Adipocyte (in vitro differentiated cells): Measurements from ENCODE around the gene CDC25A.
A peak's percentile ranks its signal among the peaks of the same experiment; 100 is the strongest.
"Not testable (repeated sequence)": the region's sequence is repeated elsewhere in the genome, so short reads cannot be mapped to it uniquely, and the experiment has no call there.

Experiments used
- DNase-seq: peaks from one replicate; pipeline ENCODE4 v3.0.0-alpha.2; 2015; ENCODE audit warnings: low read depth
- H3K27me3 ChIP-seq: replicated peaks from 2 replicates; pipeline ENCODE4 v1.7.0; 2013; ENCODE audit warnings: mild to moderate bottlenecking, low read length, moderate library complexity; ENCODE audit not compliant: control insufficient read depth, insufficient read depth
- H3K36me3 ChIP-seq: 2 replicates; pipeline ENCODE4 v1.7.0; 2013; ENCODE audit warnings: low read length, mild to moderate bottlenecking, moderate library complexity; ENCODE audit not compliant: control insufficient read depth, insufficient read depth, severe bottlenecking
- H3K4me1 ChIP-seq: 2 replicates; pipeline ENCODE4 v1.7.0; 2013; ENCODE audit warnings: mild to moderate bottlenecking, low read length, moderate library complexity; ENCODE audit not compliant: control insufficient read depth, insufficient read depth
- H3K4me3 ChIP-seq: 2 replicates; pipeline ENCODE4 v1.7.0; 2013; ENCODE audit warnings: mild to moderate bottlenecking, low read length, moderate library complexity
- H3K9ac ChIP-seq: 2 replicates; pipeline ENCODE4 v1.7.0; 2013; ENCODE audit warnings: mild to moderate bottlenecking, low read length, moderate library complexity
- H3K9me3 ChIP-seq: 2 replicates; pipeline ENCODE4 v1.7.0; 2013; ENCODE audit warnings: mild to moderate bottlenecking, low read length, moderate library complexity; ENCODE audit not compliant: control insufficient read depth

Gene CDC25A

DNA sequence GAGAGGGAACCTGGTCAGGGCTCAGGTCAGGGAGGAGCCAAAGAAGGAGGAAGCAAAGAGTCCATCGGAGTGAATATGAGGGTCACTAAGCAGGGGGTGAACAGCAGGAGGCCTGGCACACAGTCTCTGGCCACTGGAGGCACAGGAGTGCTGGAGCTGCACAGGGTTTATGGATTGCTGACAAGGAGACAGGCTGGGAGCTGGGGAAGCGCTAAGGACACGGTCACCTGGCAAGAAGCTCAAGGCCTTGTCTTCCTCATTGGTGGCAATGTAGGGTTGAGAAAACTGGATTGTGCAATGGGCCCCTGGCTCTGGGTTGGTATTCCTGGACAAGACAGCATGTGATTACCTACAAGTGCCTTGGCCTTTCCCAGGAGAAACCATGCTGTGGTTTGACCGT, 29.2 kb upstream of the CDC25A start:
- H3K9ac ChIP-seq = no peak overlapping the region
- H3K4me3 ChIP-seq = no peak overlapping the region
- DNase-seq = no peak
- no peaks in the 10 kb centered on the region for H3K27me3 ChIP-seq
- H3K36me3 ChIP-seq = no peaks in the 10 kb centered on the region
- peaks cover 48% of the 10 kb centered on the region for H3K4me1 ChIP-seq
- H3K9me3 ChIP-seq = no peaks in the 10 kb centered on the region

DNA sequence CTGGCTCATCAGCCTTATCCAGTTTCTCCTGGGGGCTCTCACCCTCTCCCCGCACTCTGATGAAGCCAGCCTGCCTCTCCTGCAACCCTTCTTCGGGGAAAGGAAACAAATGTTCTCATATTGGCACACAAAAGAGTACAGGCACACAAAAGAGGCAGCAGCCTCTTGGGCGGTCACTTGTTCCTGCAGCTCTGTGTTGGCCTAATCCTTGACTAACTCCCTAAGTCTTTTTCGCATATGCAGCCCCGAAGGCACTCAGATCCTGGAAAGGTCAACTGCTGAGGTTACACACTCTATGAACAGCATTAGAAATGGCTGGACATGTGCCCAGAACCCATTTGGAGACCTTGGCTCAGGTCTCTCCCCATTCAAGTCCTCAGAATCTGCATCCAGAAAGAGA, 27.7 kb upstream of the CDC25A start:
- DNase-seq = no peak
- H3K9me3 ChIP-seq = no peaks in the 10 kb centered on the region
- H3K27me3 ChIP-seq = no peaks in the 10 kb centered on the region
- H3K9ac ChIP-seq = peak overlapping the region; percentile 75
- H3K36me3 ChIP-seq = no peaks in the 10 kb centered on the region
- H3K4me1 ChIP-seq = peaks cover 43% of the 10 kb centered on the region
- peak overlapping the region; percentile 58 for H3K4me3 ChIP-seq

DNA sequence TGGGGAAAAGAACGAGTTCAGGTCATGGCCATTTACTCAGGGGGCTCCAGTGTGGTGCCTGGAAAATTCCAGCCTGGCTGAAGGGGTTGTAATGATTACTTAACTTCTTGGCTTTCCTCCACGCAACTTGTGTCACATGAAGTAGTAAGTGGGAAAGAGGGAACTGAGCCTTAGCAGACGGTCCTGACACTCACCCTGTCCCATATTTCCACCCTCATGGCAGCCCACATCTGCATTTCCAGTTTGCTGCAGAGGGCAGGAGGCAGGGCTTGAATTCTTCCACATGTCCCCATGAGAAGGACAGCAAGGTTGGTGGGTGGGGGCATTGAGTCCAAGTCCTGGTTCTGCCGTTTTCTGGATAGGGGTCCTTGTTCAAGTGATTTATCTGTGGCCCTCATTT, 27.2 kb upstream of the CDC25A start:
- peak; percentile 64 for DNase-seq
- H3K4me1 ChIP-seq = peaks cover 43% of the 10 kb centered on the region
- H3K27me3 ChIP-seq = no peaks in the 10 kb centered on the region
- peak overlapping the region; percentile 75 for H3K9ac ChIP-seq
- no peaks in the 10 kb centered on the region for H3K9me3 ChIP-seq
- peak overlapping the region; percentile 58 for H3K4me3 ChIP-seq
- no peaks in the 10 kb centered on the region for H3K36me3 ChIP-seq

- Histone ChIP-seq H3K4me3 (peak overlapping the region; percentile 58), H3K27me3 (no peaks in the 10 kb centered on the region), H3K9me3 (no peaks in the 10 kb centered on the region), H3K4me1 (peaks cover 42% of the 10 kb centered on the region), H3K9ac (peak overlapping the region; percentile 75), H3K36me3 (no peaks in the 10 kb centered on the region)
- no peak for DNase-seq
Measured at GRCh38 chr3:48215019-48215418, 26.8 kb upstream of the CDC25A start.

- Histone ChIP-seq H3K9ac (no peak overlapping the region), H3K27me3 (no peaks in the 10 kb centered on the region)
- DNase-seq = no peak
Measured at GRCh38 chr3:48214225-48214624, 26.0 kb upstream of the CDC25A start.

DNA sequence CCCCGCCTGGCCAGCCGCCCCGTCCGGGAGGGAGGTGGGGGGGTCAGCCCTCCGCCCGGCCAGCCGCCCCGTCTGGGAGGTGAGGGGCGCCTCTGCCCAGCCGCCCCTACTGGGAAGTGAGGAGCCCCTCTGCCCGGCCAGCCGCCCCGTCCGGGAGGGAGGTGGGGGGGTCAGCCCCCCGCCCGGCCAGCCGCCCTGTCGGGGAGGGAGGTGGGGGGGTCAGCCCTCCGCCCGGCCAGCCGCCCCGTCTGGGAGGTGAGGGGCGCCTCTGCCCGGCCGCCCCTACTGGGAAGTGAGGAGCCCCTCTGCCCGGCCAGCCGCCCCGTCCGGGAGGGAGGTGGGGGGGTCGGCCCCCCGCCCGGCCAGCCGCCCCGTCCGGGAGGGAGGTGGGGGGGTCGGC, 23.6 kb upstream of the CDC25A start:
- H3K27me3 ChIP-seq, DNase-seq, H3K9ac ChIP-seq, H3K9me3 ChIP-seq, H3K4me3 ChIP-seq, H3K36me3 ChIP-seq: not testable (repeated sequence)
- peaks cover 24% of the 10 kb centered on the region for H3K4me1 ChIP-seq

More at GRCh38 chr3:48214225-48214624, 26.0 kb upstream of the CDC25A start:
- Histone ChIP-seq H3K4me1 (peaks cover 38% of the 10 kb centered on the region), H3K9me3 (no peaks in the 10 kb centered on the region), H3K4me3 (no peak overlapping the region), H3K36me3 (no peaks in the 10 kb centered on the region)

- not testable (repeated sequence) for H3K9ac ChIP-seq, H3K36me3 ChIP-seq, H3K9me3 ChIP-seq, H3K27me3 ChIP-seq, H3K4me3 ChIP-seq, DNase-seq
- H3K4me1 ChIP-seq = peaks cover 11% of the 10 kb centered on the region
Measured at GRCh38 chr3:48210534-48210933, 22.3 kb upstream of the CDC25A start.

DNA sequence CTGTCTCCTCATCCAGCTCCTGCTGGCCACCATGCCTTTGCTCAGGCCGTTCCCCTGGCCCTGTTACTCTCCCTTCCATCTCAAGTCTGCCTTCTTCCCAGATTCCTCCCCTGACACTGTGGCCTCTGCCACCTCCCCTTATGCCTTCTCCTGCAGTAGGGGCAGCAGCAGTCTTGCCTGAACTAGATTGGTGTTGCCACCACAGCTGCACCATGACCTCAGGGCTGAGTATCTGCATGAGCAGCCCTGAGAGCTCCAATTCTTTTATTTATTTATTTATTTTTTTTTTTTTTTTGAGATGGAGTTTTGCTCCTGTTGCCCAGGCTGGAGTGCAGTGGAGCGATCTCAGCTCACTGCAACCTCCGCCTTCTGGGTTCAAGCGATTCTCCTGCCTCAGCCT, 21.2 kb upstream of the CDC25A start:
- Histone ChIP-seq H3K27me3 (no peaks in the 10 kb centered on the region), H3K4me3 (no peak overlapping the region), H3K36me3 (no peaks in the 10 kb centered on the region), H3K9ac (no peak overlapping the region), H3K4me1 (peaks cover under 1% of the 10 kb centered on the region), H3K9me3 (no peaks in the 10 kb centered on the region)
- no peak for DNase-seq

DNA sequence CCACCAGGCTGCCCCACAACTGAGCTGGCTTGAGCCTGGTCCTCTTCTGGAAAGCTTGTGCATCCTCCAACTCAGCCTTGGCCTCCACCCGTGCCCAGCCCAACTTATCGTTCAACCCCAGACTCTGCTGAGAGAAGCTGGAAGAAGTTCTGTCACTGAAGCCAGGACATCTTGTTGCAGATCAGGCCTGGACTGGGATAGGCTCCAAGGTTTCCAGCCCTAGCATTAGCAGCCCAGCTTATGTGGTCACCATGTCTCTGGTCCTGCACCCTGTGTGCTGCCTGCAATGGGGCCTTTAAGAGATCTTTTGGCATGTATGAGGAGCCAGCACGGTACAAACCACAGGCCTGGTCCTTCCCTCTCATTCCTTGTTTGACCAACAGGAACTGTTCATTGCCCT, 19.9 kb upstream of the CDC25A start:
- no peaks in the 10 kb centered on the region for H3K4me1 ChIP-seq
- H3K27me3 ChIP-seq = no peaks in the 10 kb centered on the region
- DNase-seq = no peak
- no peaks in the 10 kb centered on the region for H3K36me3 ChIP-seq
- H3K4me3 ChIP-seq = no peak overlapping the region
- H3K9me3 ChIP-seq = no peaks in the 10 kb centered on the region
- H3K9ac ChIP-seq = no peak overlapping the region

DNA sequence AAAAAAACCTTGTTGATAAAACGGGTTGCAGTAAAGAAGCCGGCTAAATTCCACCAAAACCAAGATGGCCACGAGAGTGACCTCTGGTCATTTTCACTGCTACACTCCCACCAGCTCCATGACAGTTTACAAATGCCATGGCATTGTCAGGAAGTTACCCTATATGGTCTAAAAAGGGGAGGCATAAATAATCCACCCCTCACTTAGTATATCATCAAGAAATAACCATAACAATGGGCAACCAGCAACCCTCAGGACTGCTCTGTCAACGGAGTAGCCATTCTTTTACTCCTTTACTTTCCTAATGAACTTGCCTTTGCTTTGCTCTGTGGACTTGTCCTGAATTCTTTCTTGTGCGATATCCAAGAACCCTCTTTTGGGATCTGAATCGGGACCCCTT, 14.4 kb upstream of the CDC25A start:
- no peaks in the 10 kb centered on the region for H3K36me3 ChIP-seq
- no peak overlapping the region for H3K4me3 ChIP-seq
- DNase-seq = no peak
- H3K9ac ChIP-seq = no peak overlapping the region
- no peaks in the 10 kb centered on the region for H3K4me1 ChIP-seq
- H3K9me3 ChIP-seq = no peaks in the 10 kb centered on the region
- peaks cover 4% of the 10 kb centered on the region for H3K27me3 ChIP-seq

DNA sequence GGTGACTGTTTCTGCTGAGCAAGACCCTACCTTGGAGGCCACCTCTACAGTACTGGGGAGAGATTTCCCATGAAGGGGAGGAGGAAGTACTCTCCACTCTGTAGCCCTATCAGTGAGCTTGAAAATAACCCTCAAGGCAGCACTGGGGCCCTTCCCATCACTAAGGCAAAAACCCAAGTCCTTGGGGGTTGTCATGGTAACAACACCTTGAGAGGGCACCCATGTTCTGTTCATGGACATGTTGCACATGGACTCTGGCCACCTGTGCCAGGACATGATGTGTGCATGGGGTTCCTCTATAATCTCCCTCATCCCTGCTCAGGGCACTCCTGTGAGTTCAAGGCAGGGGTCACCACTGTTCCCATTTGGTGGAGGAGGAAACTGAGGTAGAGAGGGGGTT, 10.9 kb upstream of the CDC25A start:
- Histone ChIP-seq H3K9ac (no peak overlapping the region), H3K4me3 (no peak overlapping the region), H3K36me3 (no peaks in the 10 kb centered on the region), H3K4me1 (peaks cover 2% of the 10 kb centered on the region), H3K9me3 (no peaks in the 10 kb centered on the region), H3K27me3 (peaks cover 4% of the 10 kb centered on the region)
- DNase-seq = no peak

GRCh38 chr3:48196611-48197010, 8.4 kb upstream of the CDC25A start:
- Histone ChIP-seq H3K36me3 (no peaks in the 10 kb centered on the region), H3K4me3 (no peak overlapping the region), H3K27me3 (peaks cover 4% of the 10 kb centered on the region), H3K9me3 (no peaks in the 10 kb centered on the region), H3K9ac (no peak overlapping the region), H3K4me1 (peaks cover 2% of the 10 kb centered on the region)
- DNase-seq = no peak
